Measurements from ENCODE around the gene XRCC1.
"Not testable (repeated sequence)": the region's sequence is repeated elsewhere in the genome, so short reads cannot be mapped to it uniquely, and the experiment has no call there.

XRCC1 gene, protein sequence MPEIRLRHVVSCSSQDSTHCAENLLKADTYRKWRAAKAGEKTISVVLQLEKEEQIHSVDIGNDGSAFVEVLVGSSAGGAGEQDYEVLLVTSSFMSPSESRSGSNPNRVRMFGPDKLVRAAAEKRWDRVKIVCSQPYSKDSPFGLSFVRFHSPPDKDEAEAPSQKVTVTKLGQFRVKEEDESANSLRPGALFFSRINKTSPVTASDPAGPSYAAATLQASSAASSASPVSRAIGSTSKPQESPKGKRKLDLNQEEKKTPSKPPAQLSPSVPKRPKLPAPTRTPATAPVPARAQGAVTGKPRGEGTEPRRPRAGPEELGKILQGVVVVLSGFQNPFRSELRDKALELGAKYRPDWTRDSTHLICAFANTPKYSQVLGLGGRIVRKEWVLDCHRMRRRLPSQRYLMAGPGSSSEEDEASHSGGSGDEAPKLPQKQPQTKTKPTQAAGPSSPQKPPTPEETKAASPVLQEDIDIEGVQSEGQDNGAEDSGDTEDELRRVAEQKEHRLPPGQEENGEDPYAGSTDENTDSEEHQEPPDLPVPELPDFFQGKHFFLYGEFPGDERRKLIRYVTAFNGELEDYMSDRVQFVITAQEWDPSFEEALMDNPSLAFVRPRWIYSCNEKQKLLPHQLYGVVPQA

DNA sequence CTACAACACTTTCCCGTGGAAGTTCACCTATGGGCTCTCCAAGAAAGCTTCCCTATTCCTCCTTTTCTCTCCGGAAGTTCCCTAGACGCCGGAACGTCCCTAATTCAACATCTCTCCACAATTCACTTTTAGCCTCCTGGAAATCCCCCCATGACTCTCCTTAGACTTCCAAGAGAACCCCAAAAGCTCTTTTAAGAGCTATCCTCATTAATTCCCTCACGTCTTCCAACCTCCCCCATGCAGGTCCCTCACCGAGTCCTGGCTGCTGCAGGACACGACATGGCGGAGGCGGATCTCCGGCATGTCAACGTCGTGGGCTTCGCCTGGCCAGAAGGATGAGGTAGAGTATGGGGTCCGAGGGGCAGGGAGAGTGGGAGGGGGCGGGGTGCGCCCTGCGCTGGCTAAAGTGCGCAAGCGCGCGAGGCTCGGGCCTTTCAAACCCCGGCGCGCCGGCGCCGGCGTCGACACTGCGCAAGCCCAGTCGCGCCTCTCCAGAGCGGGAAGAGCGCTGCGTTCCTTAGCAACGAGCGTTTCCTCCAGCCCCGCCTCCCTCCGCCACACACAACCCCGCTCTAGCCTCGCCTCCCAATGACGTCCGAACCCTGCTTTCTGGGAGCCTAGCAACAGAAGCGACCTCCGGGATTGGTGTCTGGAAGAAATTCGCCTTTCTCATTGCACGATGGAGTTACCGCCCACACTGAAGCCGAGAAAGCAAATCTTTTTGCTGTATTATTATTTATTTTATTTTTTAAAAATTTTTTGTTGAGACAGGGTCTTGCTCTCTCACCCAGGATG is at the start of gene XRCC1, which contains the start of gene PINLYP:
Gene XRCC1, minus strand, starts transcription at position 372 of the 795 bp plus-strand sequence. Its CDS starts 69 bp downstream, at position 303.
Gene PINLYP, plus strand, starts transcription at position 646 of the 795 bp plus-strand sequence. CDS start 1,391 bp downstream, outside the sequence.
- DNase-seq: peak; percentile 100

DNA sequence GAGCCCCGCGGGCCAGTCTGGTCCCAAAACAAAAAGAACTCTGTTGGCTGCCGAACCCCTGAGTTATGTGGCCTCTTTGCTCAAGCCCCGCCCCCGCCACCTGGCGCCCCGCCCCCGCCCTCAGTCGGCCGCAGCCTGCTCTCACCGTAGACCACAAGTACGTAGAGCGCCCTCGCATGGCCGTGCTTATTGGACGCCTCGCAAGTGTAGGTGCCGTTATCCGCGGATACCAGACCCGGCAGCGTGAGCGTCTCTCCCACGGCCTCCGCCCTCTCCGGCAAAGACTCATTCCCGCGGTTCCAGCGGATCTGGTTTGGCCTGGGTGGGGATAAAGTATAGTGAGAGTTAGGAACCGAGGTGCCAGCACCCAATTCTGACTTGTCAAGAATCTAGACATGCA is 49.6 kb upstream of the XRCC1 start:
- no peak for DNase-seq

DNA sequence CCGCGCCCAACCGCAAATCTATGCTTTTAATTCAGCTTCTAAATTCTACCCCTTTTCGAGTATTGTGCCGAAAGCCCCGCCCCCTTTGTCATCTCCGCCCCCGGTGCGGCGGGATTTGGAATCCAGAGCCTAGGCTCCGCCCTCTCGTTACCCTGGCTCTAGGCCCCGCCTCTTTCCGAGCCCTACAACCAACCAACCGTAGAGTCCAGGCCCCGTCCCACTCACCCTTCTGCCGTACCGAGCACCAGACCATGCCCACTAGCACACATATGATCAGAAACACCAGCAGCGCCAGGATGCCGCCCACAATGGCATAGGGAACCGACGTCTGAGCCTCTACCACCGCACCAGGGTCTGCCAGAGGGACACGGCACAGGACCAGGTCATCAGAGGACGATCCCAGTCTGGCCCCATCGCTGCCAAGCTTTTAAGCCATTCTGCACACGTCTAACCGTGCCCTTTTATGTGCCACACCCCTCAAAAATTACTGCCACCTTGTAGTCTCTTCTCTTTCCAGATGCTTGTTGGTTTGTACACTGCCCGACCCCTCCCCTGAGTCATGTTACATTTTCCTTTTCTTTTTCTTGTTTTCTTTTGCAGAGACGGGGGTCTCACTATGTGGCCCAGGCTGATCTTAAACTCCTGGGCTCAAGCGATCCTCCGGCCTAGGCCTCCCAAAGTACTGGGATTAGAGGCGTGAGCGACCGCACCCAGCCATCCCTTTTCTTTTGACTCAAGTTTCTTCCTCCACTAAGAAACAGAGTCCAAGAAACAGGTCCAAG is 48.8 kb upstream of the XRCC1 start:
- DNase-seq: no peak

DNA sequence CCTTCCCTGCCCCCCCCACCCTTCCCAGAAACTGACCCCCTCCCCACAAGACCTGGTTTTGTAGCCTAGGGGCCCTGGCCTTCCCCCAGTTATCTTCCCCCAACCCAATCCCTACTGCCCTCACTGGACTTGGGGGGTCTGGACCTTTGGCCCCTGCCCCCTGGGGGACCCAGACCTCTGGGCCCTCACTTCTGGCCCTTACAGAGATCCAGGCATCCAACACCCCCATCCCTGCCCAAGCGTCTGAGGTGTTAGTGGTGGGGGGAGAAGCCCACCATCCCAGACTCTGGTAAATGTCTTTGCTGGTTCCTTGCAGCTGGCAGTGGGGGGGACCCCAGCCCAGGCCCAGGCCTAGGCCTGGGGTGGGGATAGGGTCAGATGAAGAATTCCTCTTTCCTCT is 47.6 kb upstream of the XRCC1 start:
- DNase-seq: no peak

DNA sequence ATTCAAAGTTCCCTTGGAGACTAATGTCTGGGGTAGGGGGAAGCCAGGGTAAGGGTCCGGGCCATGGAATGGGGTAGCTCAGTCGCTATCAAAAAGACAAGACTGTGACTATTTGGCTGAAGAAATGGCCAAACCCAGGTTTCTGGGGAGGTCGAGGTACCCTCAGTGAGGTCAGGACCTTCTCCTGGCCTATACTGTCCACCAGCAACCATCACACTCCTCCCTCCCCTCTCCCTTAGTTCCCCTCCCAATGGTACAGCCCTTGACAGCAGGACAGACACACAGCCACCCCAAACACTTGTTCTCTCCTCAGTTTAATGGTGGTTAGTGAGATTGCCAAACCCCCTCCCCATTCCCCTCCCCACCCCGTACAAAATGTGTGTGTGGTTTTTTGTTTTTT is 46.7 kb upstream of the XRCC1 start:
- DNase-seq: no peak

DNA sequence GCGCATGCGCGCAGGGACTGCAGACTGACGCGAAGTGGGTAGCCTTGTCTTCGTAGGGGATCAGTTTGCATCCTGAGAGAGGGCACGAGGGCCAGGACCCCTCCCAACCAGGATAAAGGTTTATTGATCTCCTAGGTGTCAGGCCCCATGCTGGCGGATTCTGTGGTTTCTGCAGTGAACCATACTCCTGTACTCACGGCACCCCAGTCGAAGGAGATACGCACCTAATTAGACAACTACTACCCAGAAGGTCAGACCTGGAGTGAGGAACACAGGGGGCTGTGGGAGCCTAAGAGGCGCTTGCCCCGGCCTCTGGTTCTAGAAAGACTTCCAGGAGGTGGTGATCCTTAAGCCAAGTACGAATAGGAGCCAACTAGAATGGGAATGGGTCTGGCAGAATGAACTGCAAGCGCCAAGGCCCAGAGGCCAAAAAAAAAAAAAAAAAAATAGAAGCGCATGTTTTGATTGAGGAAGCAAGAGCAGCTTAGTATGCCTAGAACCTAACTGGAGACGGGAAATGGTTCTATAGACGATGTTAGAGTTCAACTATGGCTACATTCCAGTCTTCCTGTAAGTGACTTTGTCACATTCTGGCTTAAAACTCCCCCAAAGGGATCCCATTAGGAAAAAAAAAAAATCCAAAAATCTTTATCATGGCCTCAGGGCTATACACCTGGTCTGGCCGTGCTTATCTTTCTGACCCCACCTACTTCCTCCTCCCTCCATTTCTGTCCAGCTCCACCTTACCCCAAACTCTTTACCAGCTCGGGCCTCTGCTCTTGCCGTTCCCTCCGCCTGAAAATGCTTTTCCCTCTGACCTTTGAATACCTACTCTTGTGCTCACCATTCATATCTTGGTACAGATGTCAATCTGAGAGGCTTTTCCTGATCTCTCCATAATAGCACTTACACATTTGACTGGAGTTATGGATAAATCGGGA is 45.0 kb upstream of the XRCC1 start:
- no peak for DNase-seq

DNA sequence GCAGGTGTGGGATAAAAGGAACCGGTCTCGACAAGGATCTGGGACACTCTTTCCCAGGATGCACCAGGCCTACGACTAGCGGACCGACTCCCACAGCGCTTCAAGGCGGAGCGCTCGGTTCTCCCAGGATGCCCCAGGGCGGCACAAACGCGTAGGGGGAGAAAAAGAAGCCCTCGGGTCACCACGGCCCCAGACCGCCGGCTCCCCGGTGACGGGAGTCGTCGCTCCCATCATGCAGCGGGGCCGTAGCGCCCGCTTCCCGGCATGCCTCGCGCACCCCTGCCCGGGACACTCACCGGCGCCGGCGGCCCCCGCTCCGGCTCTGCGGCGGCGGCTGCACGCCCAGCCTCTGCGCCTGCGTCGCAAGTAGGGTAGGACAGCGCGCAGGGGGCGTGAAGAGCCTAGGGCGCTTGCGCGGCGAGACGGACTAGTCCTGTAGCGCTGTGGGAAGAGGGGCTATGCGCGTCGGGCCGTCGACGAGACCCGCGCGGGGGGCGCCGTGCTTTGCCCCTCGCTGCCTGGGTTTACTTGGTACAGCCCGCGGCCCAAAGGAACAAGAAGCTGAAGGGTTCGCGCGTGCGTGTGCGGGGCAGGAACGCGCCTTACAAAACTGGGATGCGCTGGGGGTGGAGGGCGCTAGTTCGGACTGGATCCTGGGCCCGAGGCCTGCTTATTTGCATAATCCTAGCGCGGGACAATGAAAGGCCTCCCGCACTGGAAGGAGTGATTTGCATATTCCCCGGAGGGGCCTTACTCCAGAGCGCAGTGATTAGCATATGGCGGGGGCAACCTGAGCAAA is 44.1 kb upstream of the XRCC1 start, which contains the start of gene ZNF428:
Gene ZNF428, minus strand, starts transcription at position 368 of the 799 bp plus-strand sequence. CDS start 5,325 bp downstream, outside the sequence.
- DNase-seq: peak; percentile 97

DNA sequence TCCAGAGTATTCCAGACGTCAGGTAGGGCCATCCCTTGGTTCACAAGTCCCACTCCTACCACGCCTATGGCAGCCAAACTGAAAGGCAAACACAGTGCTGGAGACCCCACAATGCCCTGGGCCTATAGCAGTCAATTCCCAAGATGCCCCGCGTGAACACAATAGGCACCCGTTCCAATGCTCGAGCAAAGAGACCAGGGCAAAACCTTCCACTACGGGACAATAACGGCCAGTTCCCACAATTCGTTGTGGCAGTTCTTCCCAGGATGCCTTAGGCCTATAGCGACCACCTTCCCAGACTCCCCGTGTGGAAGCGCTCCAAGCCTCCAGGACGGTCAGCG is 43.6 kb upstream of the XRCC1 start:
- no peak for DNase-seq

DNA sequence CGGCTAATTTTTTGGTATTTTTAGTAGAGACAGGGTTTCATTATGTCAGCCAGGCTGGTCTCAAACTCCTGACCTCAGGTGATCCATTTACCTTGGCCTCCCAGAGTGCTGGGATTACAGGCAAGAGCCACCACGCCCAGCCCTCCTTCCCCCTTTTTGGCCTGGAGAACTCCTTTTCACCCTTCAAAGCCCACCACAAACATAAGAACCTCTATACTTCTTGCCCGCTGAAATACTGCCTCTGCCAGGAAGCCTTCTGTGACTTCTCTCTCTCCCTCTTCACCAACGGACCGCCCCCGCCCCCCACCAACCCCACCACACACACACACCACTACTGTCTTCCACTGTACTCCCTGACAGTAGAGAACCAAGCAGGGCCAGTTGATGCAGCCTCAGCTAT is 41.6 kb upstream of the XRCC1 start:
- no peak for DNase-seq

DNA sequence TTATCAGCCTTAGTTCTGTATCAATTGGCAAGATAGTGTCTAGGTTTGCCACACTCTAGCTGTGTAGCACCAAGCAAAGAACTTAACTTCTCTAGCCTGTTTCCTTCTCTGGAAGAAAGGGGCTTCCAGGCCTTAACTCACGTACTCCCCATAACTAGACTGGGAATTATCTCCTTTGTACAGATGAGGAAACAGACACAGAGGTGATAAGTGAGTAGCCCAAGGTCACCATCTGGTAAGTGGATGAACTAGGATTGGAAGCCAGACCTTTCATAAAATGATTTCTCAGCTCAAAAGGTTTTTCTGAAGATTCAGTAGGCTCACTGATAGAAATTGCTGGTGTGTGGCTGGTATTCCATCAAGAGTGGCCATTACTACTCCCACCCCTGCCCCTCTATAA is 41.0 kb upstream of the XRCC1 start:
- DNase-seq: no peak

DNA sequence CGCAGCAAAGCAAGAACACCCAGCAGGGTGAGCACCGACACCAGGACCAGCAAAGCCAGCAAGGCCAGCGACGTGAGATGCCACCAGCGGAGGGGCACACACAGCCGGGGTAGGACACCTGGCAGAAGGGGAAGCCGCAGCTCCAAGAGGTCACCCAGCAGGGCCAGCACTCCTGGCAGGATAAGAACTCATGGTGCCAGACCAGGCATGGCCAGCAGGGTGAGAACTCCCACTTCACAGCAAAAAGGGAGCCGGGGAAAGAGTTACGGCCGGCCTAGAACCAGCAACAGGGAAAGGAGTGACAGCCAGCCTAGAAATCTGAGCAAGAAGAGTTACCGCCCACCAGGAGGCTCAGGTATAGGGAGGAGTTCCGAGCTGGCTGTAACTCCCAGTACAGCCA is 37.0 kb upstream of the XRCC1 start:
- DNase-seq: no peak

DNA sequence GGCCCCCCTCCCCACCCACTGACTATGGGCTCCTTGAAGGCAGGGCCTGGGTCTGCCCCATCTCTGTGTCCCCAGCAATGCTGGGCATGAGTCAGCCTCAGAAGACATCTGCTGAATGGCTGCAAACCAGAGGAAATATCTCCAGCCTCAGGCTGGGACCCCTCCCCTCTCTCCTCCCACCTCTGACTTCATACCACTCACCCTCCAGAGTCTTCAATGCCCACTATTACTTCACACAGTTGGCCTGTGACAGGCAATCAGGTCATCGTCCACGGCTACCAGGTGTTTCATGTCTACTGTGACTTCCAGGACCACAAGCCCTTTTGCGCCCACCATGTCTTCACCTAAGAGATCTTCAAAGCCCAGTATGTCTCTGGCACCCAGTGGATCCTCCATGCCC is 36.5 kb upstream of the XRCC1 start, which contains the start of gene SRRM5:
Gene SRRM5, plus strand, starts transcription at position 301 of the 400 bp plus-strand sequence. Its CDS starts 34 bp downstream, at position 335.
- DNase-seq: no peak

DNA sequence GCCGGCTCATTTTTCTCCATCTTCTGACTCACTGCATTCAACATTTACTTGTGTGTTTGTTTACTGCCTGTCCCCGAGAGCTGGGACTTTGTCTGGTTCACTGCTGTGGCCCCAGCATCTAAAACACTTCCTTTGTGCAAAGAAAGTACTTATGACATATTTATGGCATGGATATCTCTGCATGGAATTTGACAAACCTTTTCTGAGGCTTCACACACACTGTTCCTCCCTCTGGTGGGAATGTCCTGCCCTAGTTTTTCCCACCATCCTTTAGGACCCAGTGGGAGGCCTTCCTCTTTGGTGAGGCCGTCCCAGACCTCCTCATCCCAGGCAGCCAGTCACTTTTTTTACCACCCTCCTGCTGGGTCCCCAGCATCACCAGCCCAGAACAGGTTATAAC is 35.2 kb upstream of the XRCC1 start:
- no peak for DNase-seq

DNA sequence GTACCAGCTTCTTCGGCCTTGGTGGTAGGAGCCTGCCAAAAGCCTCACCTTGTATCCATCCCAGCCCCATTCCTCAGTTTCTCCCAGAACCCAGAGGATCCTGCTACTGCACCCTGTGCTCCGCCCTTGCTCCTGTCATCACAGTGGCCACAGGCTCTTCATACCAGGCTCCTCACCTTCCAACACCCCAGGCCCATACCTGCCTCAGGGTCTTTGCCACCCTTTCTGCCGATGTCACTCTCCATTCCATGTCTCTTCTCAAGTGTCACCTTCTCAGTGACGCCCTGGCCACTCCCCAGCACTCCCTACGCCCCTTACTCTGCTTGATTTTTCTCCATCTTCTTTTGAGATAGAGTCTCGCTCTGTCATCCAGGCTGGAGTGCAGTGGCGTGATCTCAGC is 34.5 kb upstream of the XRCC1 start:
- no peak for DNase-seq

DNA sequence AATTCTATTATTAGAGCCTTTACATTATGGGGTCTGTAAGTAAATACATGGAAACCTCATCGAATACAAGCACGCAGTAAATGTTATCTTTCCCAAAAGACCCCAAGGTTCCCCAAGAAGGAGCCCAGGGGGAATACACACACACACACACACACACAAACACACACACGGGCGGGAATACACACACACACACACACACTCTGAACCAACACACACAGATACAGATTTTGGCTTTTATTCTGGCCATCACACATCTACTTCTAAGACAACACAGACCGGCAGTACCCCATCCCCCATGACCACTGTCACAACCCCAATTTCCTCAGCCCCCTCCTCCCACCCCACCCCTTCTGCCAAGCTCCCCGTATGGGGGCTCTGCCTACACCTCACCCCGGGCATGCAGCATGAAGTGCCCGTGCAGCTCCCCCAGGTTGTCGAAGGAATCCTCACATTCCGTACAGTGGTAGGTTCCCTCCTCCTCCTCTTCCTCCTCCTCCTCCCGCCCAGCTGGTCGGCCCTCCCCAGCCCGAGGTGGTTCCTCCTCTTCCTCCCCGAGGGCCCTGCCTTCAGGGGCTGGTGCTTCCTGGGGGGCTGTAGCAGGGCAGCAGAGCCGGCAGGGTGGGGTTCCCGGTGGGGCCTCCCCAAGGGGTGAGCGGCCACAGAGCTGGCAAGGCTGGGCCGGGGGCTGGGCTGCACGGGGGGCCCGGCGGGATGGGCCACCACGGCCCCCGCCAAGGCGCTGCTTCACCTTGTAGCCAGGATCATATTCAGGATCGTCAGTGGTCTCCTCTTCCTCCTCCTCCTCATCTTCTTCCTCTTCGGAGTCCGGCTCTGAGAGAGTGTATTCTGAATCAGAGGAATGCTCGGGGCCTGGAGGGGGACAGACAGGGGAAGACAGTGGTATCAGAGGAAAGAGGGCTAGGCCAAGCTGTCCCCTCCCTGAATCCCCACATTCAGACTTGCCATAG is 32.2 kb upstream of the XRCC1 start:
- no peak for DNase-seq

DNA sequence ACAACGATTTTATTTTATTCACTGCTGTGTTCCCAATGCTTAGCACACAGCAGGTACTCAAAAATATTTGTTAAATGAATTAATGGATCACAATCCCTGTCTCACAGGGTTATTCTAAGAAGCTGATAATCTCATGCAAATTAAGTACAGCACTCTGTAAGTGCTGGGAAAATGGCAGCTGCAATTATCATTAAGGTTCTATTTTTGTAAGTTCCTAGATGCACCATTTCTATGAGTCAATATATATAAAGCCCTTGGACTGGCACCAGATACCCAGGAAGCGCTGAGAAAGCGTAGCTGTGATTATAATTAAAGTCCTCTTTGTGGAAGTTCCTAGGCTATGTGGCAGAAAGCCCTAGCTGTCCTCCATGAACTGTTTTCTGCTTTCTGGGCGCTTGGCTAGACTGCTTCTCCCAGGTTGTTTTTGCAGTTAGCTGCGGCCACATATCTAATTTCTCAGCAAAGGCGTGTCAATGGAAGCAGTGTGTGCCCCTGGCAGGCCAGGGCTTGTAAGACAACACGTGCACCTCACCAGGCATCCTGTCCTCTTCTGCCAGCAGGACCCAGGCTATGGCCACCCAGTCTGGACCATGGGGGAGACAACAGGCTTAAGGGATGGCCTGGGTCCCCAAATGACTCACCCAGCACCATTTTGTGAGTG is 31.4 kb upstream of the XRCC1 start:
- no peak for DNase-seq

DNA sequence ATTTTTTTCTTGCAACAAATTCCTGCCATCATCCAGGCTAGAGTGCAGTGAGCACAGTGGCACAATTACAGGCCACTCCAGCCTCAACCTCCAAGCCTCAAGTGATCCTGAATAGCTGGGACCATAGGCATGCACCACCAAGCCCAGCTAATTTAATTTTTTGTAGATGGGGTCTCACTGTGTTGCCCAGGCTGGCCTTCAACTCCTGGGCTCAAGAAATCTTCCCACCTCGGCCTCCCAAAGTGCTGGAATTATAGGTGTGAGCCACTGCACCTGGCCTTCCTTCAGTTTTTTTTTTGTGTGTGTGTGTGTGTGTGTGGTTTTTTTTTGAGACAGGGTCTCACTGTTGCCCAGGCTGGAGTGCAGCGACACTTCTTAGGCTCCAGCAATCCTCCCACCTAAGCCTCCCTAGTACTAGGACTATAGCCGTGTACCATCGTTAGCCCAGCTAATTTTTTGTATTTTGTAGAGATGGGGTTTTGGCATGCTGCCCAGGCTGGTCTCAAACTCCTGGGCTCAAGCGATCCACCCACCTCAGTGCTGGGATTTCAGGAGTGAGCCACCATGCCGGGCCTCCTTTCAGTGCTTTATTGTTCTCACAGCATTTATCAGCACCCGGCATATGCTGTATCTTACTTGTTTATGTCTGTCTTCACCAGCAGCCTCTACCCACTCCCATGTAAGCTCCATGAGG is 30.7 kb upstream of the XRCC1 start:
- no peak for DNase-seq

DNA sequence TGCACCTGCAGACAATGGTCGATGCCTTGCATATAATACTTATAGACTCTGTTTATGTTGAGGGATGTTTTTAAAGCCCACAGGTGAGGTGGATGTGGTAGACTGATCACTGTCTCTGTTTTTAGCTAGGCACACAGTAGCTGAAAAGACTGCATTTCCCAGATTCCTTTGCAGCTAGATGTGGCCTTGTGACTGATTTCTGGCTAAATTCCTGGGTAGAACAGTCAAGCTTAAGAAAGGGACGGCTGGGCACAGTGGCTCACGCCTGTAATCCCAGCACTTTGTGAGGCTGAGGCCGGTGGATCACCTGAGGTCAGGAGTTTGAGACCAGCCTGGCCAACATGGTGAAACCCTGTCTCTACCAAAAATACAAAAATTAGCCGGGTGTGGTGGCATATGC is 25.0 kb upstream of the XRCC1 start:
- not testable (repeated sequence) for DNase-seq

All from DMS53 (cell line).